ENCODE results near the gene P2RY14. TPM values are rescaled to one million over a fixed set of nuclear protein-coding genes. Genes with fewer than 3 reads are reported as not detected.

The P2RY14 gene
- total RNA-seq, 1 donor from 2014 or later: 0.60 TPM

DNA sequence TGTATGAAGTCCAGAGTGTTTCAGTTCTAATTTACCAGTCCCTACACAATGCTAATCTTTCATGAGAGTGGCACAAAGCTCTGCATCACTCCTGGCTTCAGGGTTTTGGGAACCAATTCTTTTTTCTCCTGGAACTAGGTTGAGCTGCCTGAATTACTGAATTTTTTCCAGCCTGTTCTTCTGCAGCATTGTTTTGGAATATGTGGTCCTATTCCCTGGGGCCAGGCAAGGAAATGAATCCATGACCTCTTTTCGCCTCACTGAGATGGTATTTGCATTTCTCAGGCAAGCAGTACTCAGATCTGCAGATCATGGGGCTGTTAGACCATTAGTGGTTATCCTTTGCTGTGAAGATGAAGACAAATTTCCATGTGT, 49.7 kb downstream of the P2RY14 start:
- H3K36me3 Mint-ChIP-seq: no peaks in the 10 kb centered on the region
- no peaks in the 10 kb centered on the region for H3K9me3 Mint-ChIP-seq
- peaks cover 4% of the 10 kb centered on the region for H3K27me3 Mint-ChIP-seq
- no peak for DNase-seq (ENCODE audit: extremely low spot score, unreplicated experiment)
- no peak overlapping the region for H3K27ac Mint-ChIP-seq
- TF ChIP-seq, protein P1, sequence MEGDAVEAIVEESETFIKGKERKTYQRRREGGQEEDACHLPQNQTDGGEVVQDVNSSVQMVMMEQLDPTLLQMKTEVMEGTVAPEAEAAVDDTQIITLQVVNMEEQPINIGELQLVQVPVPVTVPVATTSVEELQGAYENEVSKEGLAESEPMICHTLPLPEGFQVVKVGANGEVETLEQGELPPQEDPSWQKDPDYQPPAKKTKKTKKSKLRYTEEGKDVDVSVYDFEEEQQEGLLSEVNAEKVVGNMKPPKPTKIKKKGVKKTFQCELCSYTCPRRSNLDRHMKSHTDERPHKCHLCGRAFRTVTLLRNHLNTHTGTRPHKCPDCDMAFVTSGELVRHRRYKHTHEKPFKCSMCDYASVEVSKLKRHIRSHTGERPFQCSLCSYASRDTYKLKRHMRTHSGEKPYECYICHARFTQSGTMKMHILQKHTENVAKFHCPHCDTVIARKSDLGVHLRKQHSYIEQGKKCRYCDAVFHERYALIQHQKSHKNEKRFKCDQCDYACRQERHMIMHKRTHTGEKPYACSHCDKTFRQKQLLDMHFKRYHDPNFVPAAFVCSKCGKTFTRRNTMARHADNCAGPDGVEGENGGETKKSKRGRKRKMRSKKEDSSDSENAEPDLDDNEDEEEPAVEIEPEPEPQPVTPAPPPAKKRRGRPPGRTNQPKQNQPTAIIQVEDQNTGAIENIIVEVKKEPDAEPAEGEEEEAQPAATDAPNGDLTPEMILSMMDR (conservative IDR thresholded peaks at IDR 0.05): no peak
- H3K4me3 Mint-ChIP-seq: no peak overlapping the region
- peaks cover 12% of the 10 kb centered on the region for H3K4me1 Mint-ChIP-seq (ENCODE audit: unreplicated experiment)

- Mint-ChIP-seq H3K4me1 (ENCODE audit: unreplicated experiment) (peaks cover 12% of the 10 kb centered on the region), H3K27me3 (peaks cover 4% of the 10 kb centered on the region), H3K27ac (no peak overlapping the region), H3K36me3 (no peaks in the 10 kb centered on the region), H3K4me3 (no peak overlapping the region), H3K9me3 (no peaks in the 10 kb centered on the region)
- TF ChIP-seq, protein P1 (conservative IDR thresholded peaks at IDR 0.05): peak; percentile 98
- DNase-seq (ENCODE audit: extremely low spot score, unreplicated experiment): peak; percentile 79
These were observed 50.3 kb downstream of the P2RY14 start for GRCh38 chr3:151227807-151228665.

GRCh38 chr3:151227266-151227806, 51.0 kb downstream of the P2RY14 start:
- Mint-ChIP-seq H3K9me3 (peaks cover 2% of the 10 kb centered on the region), H3K27me3 (peaks cover 4% of the 10 kb centered on the region), H3K36me3 (peaks cover 3% of the 10 kb centered on the region), H3K4me1 (ENCODE audit: unreplicated experiment) (peaks cover 12% of the 10 kb centered on the region), H3K27ac (no peak overlapping the region), H3K4me3 (no peak overlapping the region)
- TF ChIP-seq, protein P1 (conservative IDR thresholded peaks at IDR 0.05): no peak
- DNase-seq (ENCODE audit: extremely low spot score, unreplicated experiment): no peak

- no peak overlapping the region for H3K4me3 Mint-ChIP-seq
- H3K36me3 Mint-ChIP-seq: peaks cover 8% of the 10 kb centered on the region
- H3K27ac Mint-ChIP-seq: no peak overlapping the region
- H3K27me3 Mint-ChIP-seq: peaks cover 4% of the 10 kb centered on the region
- peaks cover 12% of the 10 kb centered on the region for H3K4me1 Mint-ChIP-seq (ENCODE audit: unreplicated experiment)
- peaks cover 7% of the 10 kb centered on the region for H3K9me3 Mint-ChIP-seq
- DNase-seq (ENCODE audit: extremely low spot score, unreplicated experiment): no peak
- TF ChIP-seq, protein P1 (conservative IDR thresholded peaks at IDR 0.05): no peak
These were observed 51.5 kb downstream of the P2RY14 start for GRCh38 chr3:151226825-151227224.

GRCh38 chr3:151226088-151226563, 52.2 kb downstream of the P2RY14 start:
- TF ChIP-seq, protein P1 (conservative IDR thresholded peaks at IDR 0.05): no peak
- H3K4me3 Mint-ChIP-seq: no peak overlapping the region
- no peak for DNase-seq (ENCODE audit: extremely low spot score, unreplicated experiment)
- peaks cover 4% of the 10 kb centered on the region for H3K27me3 Mint-ChIP-seq
- peaks cover 7% of the 10 kb centered on the region for H3K9me3 Mint-ChIP-seq
- H3K36me3 Mint-ChIP-seq: peaks cover 8% of the 10 kb centered on the region
- peaks cover 12% of the 10 kb centered on the region for H3K4me1 Mint-ChIP-seq (ENCODE audit: unreplicated experiment)
- H3K27ac Mint-ChIP-seq: no peak overlapping the region

Data from type B pancreatic cell (in vitro differentiated cells).